Endothelial cell of umbilical vein (primary cell): Measurements from ENCODE around the gene ELL2. TPM values are rescaled to one million over a fixed set of nuclear protein-coding genes. Genes with fewer than 3 reads are reported as not detected.

Experiments used
- BruUV-seq: library from RNA; stranded (reverse); fragments of 400-500 nt; replicated peaks from 2 replicates; lab custom pipeline; 2021; lab: Mats Ljungman, UMichigan
- CTCF ChIA-PET: fragments of 300-600, 350-600 bp; sonication (Branson Sonifier 250); formaldehyde crosslinking; loops from one replicate; lab custom pipeline; 2021; ENCODE audit warnings: antibody characterized with exemption, inconsistent platforms; lab: Charles Lee
- POLR2A ChIA-PET: fragments of 300-600, 350-600 bp; sonication (Branson Sonifier 250); formaldehyde crosslinking; loops from one replicate; lab custom pipeline; 2021; ENCODE audit warnings: antibody characterized with exemption, inconsistent platforms; lab: Charles Lee
- DNase-seq: peaks from one replicate; pipeline ENCODE4 v3.0.0-alpha.2; 2011; ENCODE audit warnings: low read depth, low spot score
- FAIRE-seq: peaks from 2 replicates; lab custom pipeline; 2011; peaks lifted over from hg19 to GRCh38; lab: Jason Lieb, UNC
- H2AFZ ChIP-seq: 2 replicates; pipeline ENCODE4 v1.6.0; 2012; ENCODE audit warnings: low read depth, low read length, control low read depth, inconsistent platforms
- H3K27ac ChIP-seq: 2 replicates; pipeline ENCODE4 v1.5.1; 2011; ENCODE audit warnings: low read depth, mild to moderate bottlenecking, control low read depth, low read length, moderate library complexity; ENCODE audit not compliant: insufficient read depth
- H3K27me3 ChIP-seq, 2 experiments: 2 replicates each; pipeline versions ENCODE4 v1.6.0 to v1.6.1; 2011; ENCODE audit warnings: low read length in 2 of 2, mixed read lengths in 1 of 2; ENCODE audit not compliant: control insufficient read depth in 2 of 2, insufficient read depth in 2 of 2
- H3K36me3 ChIP-seq, 2 experiments: 2 replicates in 1 of 2; 3 replicates in 1 of 2; pipeline ENCODE4 v1.5.1; 2011; ENCODE audit warnings: low read length in 2 of 2, mild to moderate bottlenecking in 1 of 2, moderate library complexity in 1 of 2; ENCODE audit not compliant: control insufficient read depth in 2 of 2, insufficient read depth in 2 of 2; ENCODE audit errors: extremely low read depth in 1 of 2
- H3K4me1 ChIP-seq: 3 replicates; pipeline ENCODE4 v1.5.1; 2011; ENCODE audit warnings: mild to moderate bottlenecking, low read length; ENCODE audit not compliant: control insufficient read depth, insufficient read depth; ENCODE audit errors: extremely low read depth
- H3K4me2 ChIP-seq: 2 replicates; pipeline ENCODE4 v1.6.1; 2011; ENCODE audit warnings: low read length, control low read depth, mixed read lengths; ENCODE audit not compliant: insufficient read depth
- H3K4me3 ChIP-seq, 3 experiments: fragments of 200-600 bp in 1 of 3; sonication (generic), shearing (Covaris generic) in 1 of 3; replicated peaks in 1 of 3; 2 replicates each; pipeline ENCODE4 v1.5.1; 2011 to 2016; ENCODE audit warnings: control low read depth in 3 of 3, low read length in 3 of 3, mild to moderate bottlenecking in 2 of 3, inconsistent platforms in 1 of 3, low read depth in 1 of 3, moderate library complexity in 1 of 3; ENCODE audit not compliant: insufficient read depth in 1 of 3
- H3K79me2 ChIP-seq: 2 replicates; pipeline ENCODE4 v1.6.0; 2012; ENCODE audit warnings: low read length, inconsistent platforms; ENCODE audit not compliant: control insufficient read depth, insufficient read depth
- H3K9ac ChIP-seq: replicated peaks from 2 replicates; pipeline ENCODE3; 2011; ENCODE audit warnings: low read length, control low read depth; ENCODE audit not compliant: insufficient read depth; ENCODE audit errors: extremely low read depth
- H3K9me1 ChIP-seq: replicated peaks from 3 replicates; pipeline ENCODE4 v1.6.0; 2011; ENCODE audit warnings: mild to moderate bottlenecking, low read length; ENCODE audit not compliant: control insufficient read depth, insufficient read depth; ENCODE audit errors: extremely low read depth
- H3K9me3 ChIP-seq: replicated peaks from 2 replicates; pipeline ENCODE4 v1.5.1; 2012; ENCODE audit warnings: low read length, inconsistent platforms; ENCODE audit not compliant: control insufficient read depth, insufficient read depth
- H4K20me1 ChIP-seq: replicated peaks from 2 replicates; pipeline ENCODE3; 2011; ENCODE audit warnings: mild to moderate bottlenecking, low read length; ENCODE audit not compliant: control insufficient read depth, insufficient read depth; ENCODE audit errors: extremely low read depth
- EZH2 ChIP-seq: IDR thresholded peaks from 2 replicates; pipeline ENCODE4 v1.6.1; 2012; ENCODE audit warnings: borderline replicate concordance, low read depth, mild to moderate bottlenecking, moderate library complexity, low read length, inconsistent platforms; ENCODE audit not compliant: severe bottlenecking
- FOS ChIP-seq: IDR thresholded peaks from 2 replicates; pipeline ENCODE4 v1.6.1; 2011; ENCODE audit warnings: mild to moderate bottlenecking, low read length, moderate library complexity, borderline replicate concordance; ENCODE audit not compliant: insufficient read depth
- GATA2 ChIP-seq: IDR thresholded peaks from 2 replicates; pipeline ENCODE4 v1.7.0; 2011; ENCODE audit warnings: low read depth, mild to moderate bottlenecking, moderate library complexity, mixed read lengths, low read length; ENCODE audit not compliant: insufficient read length, insufficient read depth
- JUN ChIP-seq: IDR thresholded peaks from 2 replicates; pipeline ENCODE4 v1.6.1; 2011; ENCODE audit warnings: borderline replicate concordance, low read depth; ENCODE audit not compliant: insufficient read length, insufficient read depth
- MYC ChIP-seq: IDR thresholded peaks from one replicate; pipeline ENCODE4 v1.6.1; 2011; ENCODE audit warnings: mild to moderate bottlenecking, low read depth, low read length
- POLR2A ChIP-seq: IDR thresholded peaks from 2 replicates; pipeline ENCODE4 v1.6.1; 2012; ENCODE audit warnings: low read depth, mild to moderate bottlenecking, control low read depth, low read length
- POLR2AphosphoS5 ChIP-seq: IDR thresholded peaks from 2 replicates; pipeline ENCODE4 v1.6.1; 2012; ENCODE audit warnings: low read depth, mild to moderate bottlenecking, control low read depth, low read length, moderate library complexity; ENCODE audit not compliant: insufficient read depth
- dilution Hi-C: fragments of 300-500 bp; cut with MboI; formaldehyde crosslinking; loops from one replicate; pipeline ENCODE4 v1.15.0; 2019; ENCODE audit warnings: low sequenced_read_pairs; ENCODE audit not compliant: extremely low pct_ligation_motif_present
- intact Hi-C: fragments of 100-400 bp; cut with micrococcal nuclease; formaldehyde crosslinking; loops from one replicate; pipeline ENCODE4 v1.10.0; 2022
- polyA plus RNA-seq, 4 experiments: library from polyadenylated mRNA; depleted of rRNA in 3 of 4; stranded (reverse) in 3 of 4; unstranded in 1 of 4; fragments of >200 nt; gene quantifications; 2 replicates each; pipeline versions ENCODE4 v1.2.1 to v1.2.3, GENCODE V29; 2011 to 2012; ENCODE audit warnings: missing spikeins in 1 of 4
- total RNA-seq: library from RNA; stranded (reverse); gene quantifications from 2 replicates; pipeline ENCODE4 v1.2.3, GENCODE V29; 2021
- TF ChIP-seq, protein P1 (sequence below), 2 donors: IDR thresholded peaks; 1 replicate in 1 of 2; 2 replicates in 1 of 2; pipeline ENCODE4 v1.5.1; 2011; ENCODE audit warnings: low read length in 2 of 2, mild to moderate bottlenecking in 2 of 2, moderate library complexity in 2 of 2, control low read depth in 1 of 2, inconsistent platforms in 1 of 2, low read depth in 1 of 2; ENCODE audit not compliant: insufficient read depth in 1 of 2; ENCODE audit errors: extremely low read depth in 1 of 2
- TF ChIP-seq, protein P2 (sequence below): IDR thresholded peaks from 2 replicates; pipeline ENCODE4 v1.6.1; 2011; ENCODE audit not compliant: insufficient read depth, insufficient read length

Gene ELL2
- total and polyA plus RNA-seq, 2 donors (not counting 3 experiments of a cell fraction or from before 2014, with no cell fraction given) = 6.8 to 26.0 TPM

DNA sequence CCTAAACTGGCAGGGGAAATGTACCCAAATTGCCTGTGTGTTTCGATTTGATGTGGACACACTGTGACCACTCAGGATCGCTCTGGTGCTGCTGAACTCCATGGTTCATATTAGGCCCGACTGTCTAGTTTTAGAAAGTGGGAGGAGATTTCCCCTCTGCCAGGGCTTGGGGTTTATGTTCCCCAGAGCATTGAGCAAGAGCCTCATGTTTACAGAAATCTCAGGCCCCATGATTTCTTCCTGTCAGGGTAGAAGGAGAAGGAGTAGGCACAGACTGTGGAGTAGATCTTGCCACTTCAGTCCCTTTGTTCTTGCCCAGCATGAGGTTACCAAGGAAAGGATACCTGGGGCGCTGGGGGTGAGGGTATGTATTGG lies 98.3 kb downstream of the ELL2 start:
- no peaks in the 10 kb centered on the region for H3K27me3 ChIP-seq
- dilution Hi-C loops = no loop called here
- no peak overlapping the region for H3K27ac ChIP-seq
- no peaks in the 10 kb centered on the region for H3K9me1 ChIP-seq
- TF ChIP-seq POLR2A = no peak
- no peak for TF ChIP-seq EZH2
- TF ChIP-seq JUN = no peak
- TF ChIP-seq POLR2AphosphoS5 = no peak
- no peak for TF ChIP-seq GATA2
- no peak for TF ChIP-seq MYC
- TF ChIP-seq, protein P1, sequence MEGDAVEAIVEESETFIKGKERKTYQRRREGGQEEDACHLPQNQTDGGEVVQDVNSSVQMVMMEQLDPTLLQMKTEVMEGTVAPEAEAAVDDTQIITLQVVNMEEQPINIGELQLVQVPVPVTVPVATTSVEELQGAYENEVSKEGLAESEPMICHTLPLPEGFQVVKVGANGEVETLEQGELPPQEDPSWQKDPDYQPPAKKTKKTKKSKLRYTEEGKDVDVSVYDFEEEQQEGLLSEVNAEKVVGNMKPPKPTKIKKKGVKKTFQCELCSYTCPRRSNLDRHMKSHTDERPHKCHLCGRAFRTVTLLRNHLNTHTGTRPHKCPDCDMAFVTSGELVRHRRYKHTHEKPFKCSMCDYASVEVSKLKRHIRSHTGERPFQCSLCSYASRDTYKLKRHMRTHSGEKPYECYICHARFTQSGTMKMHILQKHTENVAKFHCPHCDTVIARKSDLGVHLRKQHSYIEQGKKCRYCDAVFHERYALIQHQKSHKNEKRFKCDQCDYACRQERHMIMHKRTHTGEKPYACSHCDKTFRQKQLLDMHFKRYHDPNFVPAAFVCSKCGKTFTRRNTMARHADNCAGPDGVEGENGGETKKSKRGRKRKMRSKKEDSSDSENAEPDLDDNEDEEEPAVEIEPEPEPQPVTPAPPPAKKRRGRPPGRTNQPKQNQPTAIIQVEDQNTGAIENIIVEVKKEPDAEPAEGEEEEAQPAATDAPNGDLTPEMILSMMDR (IDR thresholded peaks at IDR 0.05; ENCODE audit: extremely low read depth in 1 of 2, insufficient read depth in 1 of 2, low read depth in 1 of 2, low read length in 2 of 2) = no peak
- TF ChIP-seq FOS = no peak
- TF ChIP-seq, protein P2, sequence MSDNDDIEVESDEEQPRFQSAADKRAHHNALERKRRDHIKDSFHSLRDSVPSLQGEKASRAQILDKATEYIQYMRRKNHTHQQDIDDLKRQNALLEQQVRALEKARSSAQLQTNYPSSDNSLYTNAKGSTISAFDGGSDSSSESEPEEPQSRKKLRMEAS = no peak
- DNase-seq (no peak), FAIRE-seq (no peak)
- peaks cover 44% of the 10 kb centered on the region for H3K4me1 ChIP-seq
- POLR2A ChIA-PET = no interaction called here
- intact Hi-C loops = loop anchor here (5.0 kb wide), 1 partner anchor 719 kb away; no protein-coding TSS in a partner anchor
- no peaks in the 10 kb centered on the region for H4K20me1 ChIP-seq
- H3K9ac ChIP-seq = no peak overlapping the region
- H3K79me2 ChIP-seq = no peaks in the 10 kb centered on the region
- H2AFZ ChIP-seq = no peak overlapping the region
- H3K4me3 ChIP-seq = no peak overlapping the region
- no peaks in the 10 kb centered on the region for H3K36me3 ChIP-seq
- H3K9me3 ChIP-seq = no peaks in the 10 kb centered on the region
- CTCF ChIA-PET = interaction anchor here (0.8 to 6.9 kb wide), 3 partner anchors 11 to 473 kb away, joined by 3 to 73 read pairs (median 3); no protein-coding TSS in a partner anchor
- BruUV-seq = no TSS peak
- no peak overlapping the region for H3K4me2 ChIP-seq
